Nephron (organoid): ENCODE data around the gene C10orf67.

Source experiments
- H3K27ac Mint-ChIP-seq, 3 experiments: 2 replicates each; pipeline ENCODE4 v1.8.0; 2020; ENCODE audit warnings: mixed read lengths in 3 of 3, mild to moderate bottlenecking in 2 of 3, moderate library complexity in 1 of 3
- H3K27me3 Mint-ChIP-seq: 2 replicates; pipeline ENCODE4 v1.8.0; 2021; ENCODE audit warnings: low read depth, mild to moderate bottlenecking, moderate library complexity, mixed read lengths
- H3K36me3 Mint-ChIP-seq: 2 replicates; pipeline ENCODE4 v1.8.0; 2020; ENCODE audit warnings: low read depth, mixed read lengths
- H3K4me1 Mint-ChIP-seq: 2 replicates; pipeline ENCODE4 v1.8.0; 2020; ENCODE audit warnings: mixed read lengths
- H3K4me3 Mint-ChIP-seq, 3 experiments: 2 replicates each; pipeline ENCODE4 v1.8.0; 2020; ENCODE audit warnings: mild to moderate bottlenecking in 3 of 3, mixed read lengths in 3 of 3, moderate library complexity in 2 of 3
- H3K9me3 Mint-ChIP-seq: 2 replicates; pipeline ENCODE4 v1.8.0; 2020; ENCODE audit warnings: mixed read lengths
- TF ChIP-seq, protein P1 (sequence below), 3 experiments: fragments of 200-600 bp; sonication (generic); IDR thresholded peaks; one replicate each; pipeline ENCODE4 v1.5.0; 2021; ENCODE audit warnings: antibody characterized with exemption in 3 of 3; ENCODE audit not compliant: unreplicated experiment in 3 of 3

C10orf67 gene

DNA sequence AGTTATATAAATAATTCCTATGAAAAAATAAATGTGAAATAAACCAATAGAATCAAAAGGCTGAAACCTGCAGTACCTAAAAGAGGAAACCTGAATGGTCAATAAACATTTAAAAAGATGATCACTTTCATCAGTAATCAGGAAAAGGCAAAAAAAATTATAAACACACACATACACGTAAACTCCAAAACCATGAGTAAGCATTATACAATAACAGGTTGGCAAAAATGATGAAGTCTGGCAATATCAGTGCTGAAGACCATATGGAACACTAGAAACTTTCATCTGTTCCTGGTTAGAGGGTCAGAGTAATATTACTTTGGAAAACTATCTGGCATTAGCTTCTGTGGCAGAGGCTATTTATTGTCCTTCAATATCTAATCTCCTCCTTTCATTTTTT lies 114.0 kb downstream of the C10orf67 start:
- Mint-ChIP-seq H3K27ac (no peak overlapping the region), H3K9me3 (peaks cover 5% of the 10 kb centered on the region), H3K4me1 (no peaks in the 10 kb centered on the region), H3K36me3 (no peaks in the 10 kb centered on the region), H3K27me3 (peaks cover 35% of the 10 kb centered on the region), H3K4me3 (no peak overlapping the region)
- TF ChIP-seq, protein P1, sequence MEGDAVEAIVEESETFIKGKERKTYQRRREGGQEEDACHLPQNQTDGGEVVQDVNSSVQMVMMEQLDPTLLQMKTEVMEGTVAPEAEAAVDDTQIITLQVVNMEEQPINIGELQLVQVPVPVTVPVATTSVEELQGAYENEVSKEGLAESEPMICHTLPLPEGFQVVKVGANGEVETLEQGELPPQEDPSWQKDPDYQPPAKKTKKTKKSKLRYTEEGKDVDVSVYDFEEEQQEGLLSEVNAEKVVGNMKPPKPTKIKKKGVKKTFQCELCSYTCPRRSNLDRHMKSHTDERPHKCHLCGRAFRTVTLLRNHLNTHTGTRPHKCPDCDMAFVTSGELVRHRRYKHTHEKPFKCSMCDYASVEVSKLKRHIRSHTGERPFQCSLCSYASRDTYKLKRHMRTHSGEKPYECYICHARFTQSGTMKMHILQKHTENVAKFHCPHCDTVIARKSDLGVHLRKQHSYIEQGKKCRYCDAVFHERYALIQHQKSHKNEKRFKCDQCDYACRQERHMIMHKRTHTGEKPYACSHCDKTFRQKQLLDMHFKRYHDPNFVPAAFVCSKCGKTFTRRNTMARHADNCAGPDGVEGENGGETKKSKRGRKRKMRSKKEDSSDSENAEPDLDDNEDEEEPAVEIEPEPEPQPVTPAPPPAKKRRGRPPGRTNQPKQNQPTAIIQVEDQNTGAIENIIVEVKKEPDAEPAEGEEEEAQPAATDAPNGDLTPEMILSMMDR (IDR thresholded peaks at IDR 0.05; ENCODE audit: unreplicated experiment in 3 of 3): no peak

DNA sequence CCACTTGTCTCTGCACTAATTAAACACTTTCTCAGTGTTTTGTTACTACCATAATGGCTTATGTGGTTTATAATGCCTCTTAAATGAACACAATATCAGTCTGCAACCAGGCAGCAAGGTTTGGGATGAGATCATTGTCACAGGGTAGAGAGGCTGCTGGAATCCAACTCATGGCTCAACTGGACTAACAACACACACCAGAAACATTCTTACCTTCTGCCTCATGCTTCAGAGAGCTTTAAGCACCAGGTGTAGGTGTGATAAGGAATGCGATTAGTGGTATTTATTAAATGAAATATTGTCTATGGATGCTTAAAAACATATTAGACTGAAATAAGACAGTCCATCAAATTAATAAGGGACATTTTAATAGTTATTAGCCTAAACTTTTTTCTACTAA lies 127.1 kb downstream of the C10orf67 start:
- no peaks in the 10 kb centered on the region for H3K36me3 Mint-ChIP-seq
- H3K27ac Mint-ChIP-seq: no peak overlapping the region
- TF ChIP-seq, protein P1 (IDR thresholded peaks at IDR 0.05; ENCODE audit: unreplicated experiment in 3 of 3): no peak
- H3K4me3 Mint-ChIP-seq: no peak overlapping the region
- no peaks in the 10 kb centered on the region for H3K4me1 Mint-ChIP-seq
- peaks cover 77% of the 10 kb centered on the region for H3K27me3 Mint-ChIP-seq
- no peaks in the 10 kb centered on the region for H3K9me3 Mint-ChIP-seq

DNA sequence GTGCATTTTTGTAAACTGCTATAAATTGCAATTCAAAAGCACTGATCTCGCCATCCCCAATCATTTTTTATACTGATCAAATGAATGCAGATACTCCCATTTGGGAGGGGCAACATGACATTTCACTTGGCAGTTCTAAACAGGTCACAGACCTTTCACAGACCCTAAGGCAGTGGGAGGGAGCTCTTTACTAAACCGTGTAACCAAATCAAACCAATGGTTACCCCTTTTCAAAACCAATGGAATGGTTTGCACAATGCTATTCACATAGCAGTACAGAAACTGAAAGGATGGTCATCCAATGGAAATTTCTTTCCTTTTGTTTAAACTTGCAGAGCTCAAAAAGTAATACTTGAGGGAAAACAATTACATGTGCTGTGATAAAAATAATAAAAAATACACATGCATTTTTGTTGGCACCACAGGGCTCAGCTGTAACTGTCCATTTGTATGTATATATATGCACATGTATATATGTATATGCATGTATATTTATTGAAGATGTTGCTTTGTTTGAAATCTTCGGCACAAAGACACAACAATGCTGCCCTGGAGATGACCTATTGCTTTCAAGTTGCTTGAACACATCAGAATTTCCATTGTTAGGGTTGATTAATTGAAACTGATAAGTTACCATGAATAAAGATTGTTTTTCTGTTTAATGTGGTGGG lies 138.5 kb downstream of the C10orf67 start:
- peaks cover 7% of the 10 kb centered on the region for H3K9me3 Mint-ChIP-seq
- no peaks in the 10 kb centered on the region for H3K36me3 Mint-ChIP-seq
- H3K27ac Mint-ChIP-seq: no peak overlapping the region
- no peak overlapping the region for H3K4me3 Mint-ChIP-seq
- peaks cover 97% of the 10 kb centered on the region for H3K27me3 Mint-ChIP-seq
- TF ChIP-seq, protein P1 (IDR thresholded peaks at IDR 0.05; ENCODE audit: unreplicated experiment in 3 of 3): no peak
- no peaks in the 10 kb centered on the region for H3K4me1 Mint-ChIP-seq

DNA sequence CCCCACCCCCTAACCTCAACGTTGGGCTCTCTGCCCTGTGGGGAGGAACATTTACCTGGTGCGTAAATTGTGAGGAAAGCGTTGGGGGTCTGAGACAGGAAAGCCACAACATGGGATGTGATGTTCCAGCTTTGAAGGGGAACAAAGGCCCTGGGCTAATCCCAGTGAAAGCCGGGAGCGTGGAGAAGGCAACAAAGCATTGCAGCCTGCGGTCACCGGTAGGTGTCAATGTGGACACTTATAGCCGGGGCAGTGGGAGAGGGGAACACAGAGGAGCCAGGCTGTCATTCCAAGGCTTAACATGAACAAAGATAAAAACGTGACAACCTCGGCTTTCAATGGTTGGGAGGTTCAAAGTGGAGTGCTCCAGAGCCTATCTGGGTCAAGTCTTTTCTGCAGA lies 139.8 kb downstream of the C10orf67 start:
- peaks cover 100% of the 10 kb centered on the region for H3K27me3 Mint-ChIP-seq
- no peak overlapping the region for H3K4me3 Mint-ChIP-seq
- TF ChIP-seq, protein P1 (IDR thresholded peaks at IDR 0.05; ENCODE audit: unreplicated experiment in 3 of 3): no peak
- H3K27ac Mint-ChIP-seq: no peak overlapping the region
- peaks cover 7% of the 10 kb centered on the region for H3K9me3 Mint-ChIP-seq
- H3K36me3 Mint-ChIP-seq: no peaks in the 10 kb centered on the region
- H3K4me1 Mint-ChIP-seq: no peaks in the 10 kb centered on the region

DNA sequence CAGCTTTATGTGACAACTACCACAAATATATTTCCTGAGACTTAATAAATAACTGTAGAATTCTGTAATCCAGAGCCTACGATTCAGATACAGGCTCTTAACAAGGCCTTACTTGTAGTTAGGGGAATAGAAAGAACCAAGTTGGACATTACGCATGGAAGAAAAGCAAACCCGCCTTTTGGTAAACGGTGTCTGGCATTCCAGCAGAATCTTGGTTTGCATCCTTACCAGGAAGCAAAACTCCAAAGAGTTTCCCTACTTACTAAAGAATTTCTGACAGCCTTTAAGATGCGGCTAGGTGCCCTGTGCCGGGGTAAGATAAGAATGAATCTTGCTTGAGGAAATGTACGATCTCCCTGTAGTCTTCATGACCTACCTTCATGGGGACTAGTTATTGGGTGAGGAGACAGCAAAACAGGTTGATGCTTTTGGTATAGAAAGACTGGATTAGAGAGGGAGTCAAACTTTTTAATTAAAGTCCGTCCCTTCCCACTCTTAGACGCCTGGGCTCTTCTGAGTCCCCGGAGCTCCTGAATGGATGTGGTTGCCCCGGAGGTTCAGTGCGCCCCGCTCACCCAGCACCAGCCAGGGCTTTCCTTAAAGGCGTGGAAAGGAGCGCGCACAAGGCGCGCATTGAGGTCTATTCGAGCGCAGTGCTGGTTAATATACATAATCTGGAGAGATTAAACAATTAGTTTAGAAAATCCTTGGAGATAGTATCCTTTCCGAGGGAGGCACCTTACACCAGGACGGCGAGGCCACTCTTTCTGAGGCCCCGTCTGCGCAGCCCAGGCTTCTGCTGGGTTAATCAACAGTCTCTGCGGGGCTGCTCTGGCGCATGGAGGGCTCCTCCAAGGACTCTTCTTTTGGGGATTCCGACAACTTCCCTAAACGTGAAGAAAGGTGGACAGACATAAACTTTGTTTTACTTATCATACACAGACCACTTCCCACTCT lies 140.9 kb downstream of the C10orf67 start:
- Mint-ChIP-seq H3K27ac (no peak overlapping the region), H3K36me3 (no peaks in the 10 kb centered on the region), H3K27me3 (peaks cover 100% of the 10 kb centered on the region), H3K4me1 (no peaks in the 10 kb centered on the region), H3K4me3 (no peak overlapping the region), H3K9me3 (peaks cover 7% of the 10 kb centered on the region)
- TF ChIP-seq, protein P1 (IDR thresholded peaks at IDR 0.05; ENCODE audit: unreplicated experiment in 3 of 3): no peak
